Neuronal stem cell (in vitro differentiated cells): Measurements from ENCODE around the gene BARHL1. TPM values are rescaled to one million over a fixed set of nuclear protein-coding genes. Genes with fewer than 3 reads are reported as not detected.
A peak's percentile ranks its signal among the peaks of the same experiment; 100 is the strongest.

Source experiments
- DNase-seq: peaks from one replicate; pipeline ENCODE4 v3.0.0-alpha.2; 2013; ENCODE audit warnings: low spot score
- H2AFZ ChIP-seq: one replicate; pipeline ENCODE4 v1.6.1; 2013; ENCODE audit warnings: mild to moderate bottlenecking, low read length, inconsistent platforms
- H2AK5ac ChIP-seq: 2 replicates; pipeline ENCODE4 v1.6.1; 2013; ENCODE audit warnings: low read depth, mild to moderate bottlenecking, inconsistent platforms, low read length, moderate library complexity, mixed read lengths
- H2BK120ac ChIP-seq: 2 replicates; pipeline ENCODE4 v1.6.1; 2013; ENCODE audit warnings: low read depth, mild to moderate bottlenecking, inconsistent platforms, low read length, moderate library complexity, mixed read lengths
- H2BK12ac ChIP-seq: one replicate; pipeline ENCODE4 v1.6.1; 2013; ENCODE audit warnings: low read length, inconsistent platforms
- H2BK15ac ChIP-seq: 2 replicates; pipeline ENCODE4 v1.6.1; 2013; ENCODE audit warnings: mild to moderate bottlenecking, low read length, inconsistent platforms, mixed read lengths
- H2BK5ac ChIP-seq: one replicate; pipeline ENCODE4 v1.6.1; 2013; ENCODE audit warnings: inconsistent platforms, mild to moderate bottlenecking, low read length, moderate library complexity
- H3K14ac ChIP-seq: one replicate; pipeline ENCODE4 v1.6.1; 2013; ENCODE audit warnings: low read length, inconsistent platforms
- H3K18ac ChIP-seq: 2 replicates; pipeline ENCODE4 v1.6.1; 2013; ENCODE audit warnings: low read length, inconsistent platforms
- H3K23ac ChIP-seq: 2 replicates; pipeline ENCODE4 v1.6.1; 2013; ENCODE audit warnings: low read depth, mild to moderate bottlenecking, mixed read lengths, low read length, inconsistent platforms; ENCODE audit not compliant: poor library complexity
- H3K27ac ChIP-seq: replicated peaks from 3 replicates; pipeline ENCODE4 v1.5.1; 2013; ENCODE audit warnings: low read length, inconsistent platforms
- H3K27me3 ChIP-seq, 3 experiments: 2 replicates each; pipeline ENCODE4 v1.6.1; 2013; ENCODE audit warnings: low read length in 3 of 3, mild to moderate bottlenecking in 2 of 3, inconsistent platforms in 1 of 3, low read depth in 1 of 3, mixed read lengths in 1 of 3, moderate library complexity in 1 of 3; ENCODE audit not compliant: control insufficient read depth in 3 of 3, insufficient read depth in 3 of 3
- H3K36me3 ChIP-seq, 2 donors: replicated peaks in 1 of 2; 2 replicates each; pipeline ENCODE4 v1.6.1; 2013; ENCODE audit warnings: low read length in 2 of 2; ENCODE audit not compliant: control insufficient read depth in 2 of 2, insufficient read depth in 2 of 2
- H3K4ac ChIP-seq: 2 replicates; pipeline ENCODE4 v1.6.1; 2013; ENCODE audit warnings: inconsistent platforms, mild to moderate bottlenecking, low read length, moderate library complexity
- H3K4me1 ChIP-seq, 2 donors: 1 replicate in 1 of 2; 2 replicates in 1 of 2; pipeline ENCODE4 v1.6.1; 2013; ENCODE audit warnings: low read length in 2 of 2, low read depth in 1 of 2; ENCODE audit not compliant: control insufficient read depth in 2 of 2, insufficient read depth in 1 of 2
- H3K4me2 ChIP-seq: one replicate; pipeline ENCODE4 v1.6.1; 2013; ENCODE audit warnings: mild to moderate bottlenecking, low read length, inconsistent platforms; ENCODE audit not compliant: insufficient read depth, poor library complexity, severe bottlenecking
- H3K4me3 ChIP-seq, 2 donors: 2 replicates each; pipeline ENCODE4 v1.5.1; 2013; ENCODE audit warnings: low read length in 2 of 2, mild to moderate bottlenecking in 2 of 2, inconsistent platforms in 1 of 2, moderate library complexity in 1 of 2
- H3K79me1 ChIP-seq: one replicate; pipeline ENCODE4 v1.6.1; 2013; ENCODE audit warnings: low read depth, mild to moderate bottlenecking, inconsistent platforms, low read length, moderate library complexity
- H3K9ac ChIP-seq: one replicate; pipeline ENCODE4 v1.6.1; 2013; ENCODE audit warnings: mild to moderate bottlenecking, low read depth, low read length, inconsistent platforms; ENCODE audit not compliant: poor library complexity
- H3K9me3 ChIP-seq, 2 donors: replicated peaks in 1 of 2; 2 replicates each; pipeline versions ENCODE3 to v1.6.1; 2013; ENCODE audit warnings: low read length in 2 of 2, mild to moderate bottlenecking in 2 of 2, inconsistent platforms in 1 of 2, low read depth in 1 of 2, mixed read lengths in 1 of 2, moderate library complexity in 1 of 2; ENCODE audit not compliant: control insufficient read depth in 2 of 2, insufficient read depth in 1 of 2
- H4K8ac ChIP-seq: one replicate; pipeline ENCODE4 v1.6.1; 2013; ENCODE audit warnings: low read depth, mild to moderate bottlenecking, inconsistent platforms, low read length, moderate library complexity
- H4K91ac ChIP-seq: one replicate; pipeline ENCODE4 v1.6.1; 2013; ENCODE audit warnings: low read length, low read depth, mild to moderate bottlenecking, inconsistent platforms; ENCODE audit not compliant: poor library complexity
- WGBS, 2 donors: extraction: QIAGEN DNeasy Blood & Tissue Kit; methylation state at CpG; one replicate each; pipeline ENCODE4 v1.1.7; 2013; ENCODE audit warnings: missing lambda C conversion rate in 2 of 2, mixed read lengths in 1 of 2; ENCODE audit not compliant: insufficient read length in 2 of 2, insufficient replicate concordance in 1 of 2; ENCODE audit errors: extremely low coverage in 2 of 2; 5-methylcytosine and 5-hydroxymethylcytosine counted together
- polyA plus RNA-seq, 2 experiments: library from polyadenylated mRNA; stranded (reverse); fragments of 200-250 nt; gene quantifications; one replicate each; pipeline ENCODE4 v1.2.3, GENCODE V29; 2013

The BARHL1 gene
- polyA plus RNA-seq (2013, experiment 1 of 2) = 0.08 TPM
- polyA plus RNA-seq (2013, experiment 2 of 2) = 0.10 TPM

GRCh38 chr9:132582276-132582785 is at the start of gene BARHL1:
Gene BARHL1, plus strand, starts transcription at chr9:132582606. Its CDS starts 192 bp downstream, at chr9:132582798.
- Histone ChIP-seq H3K23ac (no peak within 1 kb of the TSS), H3K79me1 (no peaks in the 10 kb centered on the region), H2BK5ac (no peak within 1 kb of the TSS), H4K8ac (no peak within 1 kb of the TSS), H2AFZ (no peak within 1 kb of the TSS), H4K91ac (no peak within 1 kb of the TSS), H3K36me3 (no peaks in the 10 kb centered on the region), H3K4ac (no peak within 1 kb of the TSS), H3K4me2 (no peak within 1 kb of the TSS), H3K27ac (no peak within 1 kb of the TSS), H3K9me3 (peaks cover under 1 to 3% of the 10 kb centered on the region in 2 donors), H2BK15ac (no peak within 1 kb of the TSS), H3K9ac (no peak within 1 kb of the TSS), H3K4me3 (no peak within 1 kb of the TSS), H3K18ac (no peak within 1 kb of the TSS), H2AK5ac (no peak within 1 kb of the TSS), H2BK120ac (no peak within 1 kb of the TSS), H2BK12ac (no peak within 1 kb of the TSS), H3K27me3 (peaks cover 65 to 100% (median 98%) of the 10 kb centered on the region in 3 experiments), H3K14ac (no peak within 1 kb of the TSS), H3K4me1 (peaks cover 1 to 5% of the 10 kb centered on the region in 2 donors)
- DNase-seq = no peak
- no CpG with 5 or more reads among the region's 36 CpGs for WGBS, 2 donors

- Histone ChIP-seq H3K9ac (no peak overlapping the region), H2BK12ac (no peak overlapping the region), H2BK15ac (no peak overlapping the region), H3K14ac (no peak overlapping the region), H3K9me3 (peaks cover 6 to 8% of the 10 kb centered on the region in 2 donors), H3K18ac (no peak overlapping the region), H3K79me1 (no peaks in the 10 kb centered on the region), H3K27me3 (peaks cover 0 to 34% (median 0%) of the 10 kb centered on the region in 3 experiments), H3K4me3 (no peak overlapping the region), H2BK5ac (no peak overlapping the region), H4K8ac (no peak overlapping the region), H3K4ac (no peak overlapping the region), H3K4me2 (no peak overlapping the region), H3K4me1 (peaks cover 0 to 6% of the 10 kb centered on the region in 2 donors), H4K91ac (no peak overlapping the region), H3K36me3 (no peaks in the 10 kb centered on the region), H3K23ac (no peak overlapping the region), H2AK5ac (no peak overlapping the region), H2AFZ (no peak overlapping the region), H2BK120ac (no peak overlapping the region), H3K27ac (no peak overlapping the region)
- DNase-seq = no peak
- no CpG with 5 or more reads among the region's 2 CpGs for WGBS, 2 donors
Measured at GRCh38 chr9:132534832-132535231, 47.6 kb upstream of the BARHL1 start.

- no peak overlapping the region for H2AK5ac ChIP-seq
- no peaks in the 10 kb centered on the region for H3K36me3 ChIP-seq
- H2BK120ac ChIP-seq = no peak overlapping the region
- H4K91ac ChIP-seq = no peak overlapping the region
- H3K9me3 ChIP-seq = peaks cover 6 to 8% of the 10 kb centered on the region in 2 donors
- H3K14ac ChIP-seq = no peak overlapping the region
- no peak overlapping the region for H2BK12ac ChIP-seq
- H3K27ac ChIP-seq = no peak overlapping the region
- H3K23ac ChIP-seq = no peak overlapping the region
- H2BK5ac ChIP-seq = no peak overlapping the region
- no peak overlapping the region for H2AFZ ChIP-seq
- no peak overlapping the region for H3K4me3 ChIP-seq
- no peak overlapping the region for H4K8ac ChIP-seq
- H3K4ac ChIP-seq = no peak overlapping the region
- WGBS, 2 donors = no CpG with 5 or more reads among the region's 1 CpG
- no peak overlapping the region for H3K4me2 ChIP-seq
- no peak overlapping the region for H3K18ac ChIP-seq
- no peak for DNase-seq
- H3K4me1 ChIP-seq = peaks cover 0 to 5% of the 10 kb centered on the region in 2 donors
- no peaks in the 10 kb centered on the region for H3K79me1 ChIP-seq
- no peak overlapping the region for H2BK15ac ChIP-seq
- H3K9ac ChIP-seq = no peak overlapping the region
- H3K27me3 ChIP-seq = peaks cover 0 to 31% (median 0%) of the 10 kb centered on the region in 3 experiments
Measured at GRCh38 chr9:132536124-132536523, 46.3 kb upstream of the BARHL1 start.

- DNase-seq = no peak
- no peak overlapping the region for H3K4ac ChIP-seq
- no peak overlapping the region for H3K14ac ChIP-seq
- H3K18ac ChIP-seq = peak overlapping the region; percentile 48
- H2AFZ ChIP-seq = no peak overlapping the region
- H4K91ac ChIP-seq = no peak overlapping the region
- no peak overlapping the region for H3K9ac ChIP-seq
- H2BK15ac ChIP-seq = peak overlapping the region; percentile 54
- H2BK5ac ChIP-seq = no peak overlapping the region
- peaks cover 4 to 8% of the 10 kb centered on the region in 2 donors for H3K9me3 ChIP-seq
- no CpG with 5 or more reads among the region's 12 CpGs for WGBS, 2 donors
- H3K4me3 ChIP-seq = no peak overlapping the region
- no peak overlapping the region for H4K8ac ChIP-seq
- H3K27ac ChIP-seq = no peak overlapping the region
- no peak overlapping the region for H2BK120ac ChIP-seq
- no peaks in the 10 kb centered on the region for H3K79me1 ChIP-seq
- peak overlapping the region; percentile 50 for H2BK12ac ChIP-seq
- H3K4me2 ChIP-seq = no peak overlapping the region
- peak overlapping the region; percentile 32 for H2AK5ac ChIP-seq
- H3K4me1 ChIP-seq = peaks cover 0 to 4% of the 10 kb centered on the region in 2 donors
- H3K23ac ChIP-seq = peak overlapping the region; percentile 56
- H3K27me3 ChIP-seq = peaks cover 0 to 23% (median 0%) of the 10 kb centered on the region in 3 experiments
- no peaks in the 10 kb centered on the region for H3K36me3 ChIP-seq
Measured at GRCh38 chr9:132537352-132537751, 45.1 kb upstream of the BARHL1 start.
